ENCODE measurements around the gene OBSL1. TPM values are rescaled to one million over a fixed set of nuclear protein-coding genes. Genes with fewer than 3 reads are reported as not detected.

Gene OBSL1
- total RNA-seq, 1 experiment from 2014 or later: 1.3 TPM

GRCh38 chr2:219549619-219550018 lies 21.7 kb downstream of the OBSL1 start:
- no peak for DNase-seq (ENCODE audit: low spot score)

- no peak for DNase-seq (ENCODE audit: low spot score)
Observed at GRCh38 chr2:219548990-219549389, 22.3 kb downstream of the OBSL1 start.

- no peak for DNase-seq (ENCODE audit: low spot score)
Observed at GRCh38 chr2:219547621-219548020, 23.7 kb downstream of the OBSL1 start.

- DNase-seq (ENCODE audit: low spot score): no peak
Observed at GRCh38 chr2:219545943-219546352, 25.4 kb downstream of the OBSL1 start.

- no peak for DNase-seq (ENCODE audit: low spot score)
Observed at GRCh38 chr2:219545295-219545942, 25.9 kb downstream of the OBSL1 start.

GRCh38 chr2:219544567-219544966 lies 26.8 kb downstream of the OBSL1 start:
- DNase-seq (ENCODE audit: low spot score): no peak

- peak; percentile 91 for DNase-seq (ENCODE audit: low spot score)
Observed at GRCh38 chr2:219543596-219544358, 27.6 kb downstream of the OBSL1 start, which contains the start of the genes CHPF and TMEM198. TSS of gene CHPF (minus strand) at chr2:219543809. CDS start at chr2:219543538, 271 bp downstream. TSS of gene TMEM198 (plus strand) at chr2:219544028. CDS start at chr2:219544728, 700 bp downstream.

GRCh38 chr2:219542931-219543595 lies 28.3 kb downstream of the OBSL1 start:
- DNase-seq (ENCODE audit: low spot score): peak; percentile 48

- peak; percentile 96 for DNase-seq (ENCODE audit: low spot score)
Observed at GRCh38 chr2:219541611-219542180, 29.6 kb downstream of the OBSL1 start.

GRCh38 chr2:219540784-219541504 lies 30.4 kb downstream of the OBSL1 start:
- no peak for DNase-seq (ENCODE audit: low spot score)

GRCh38 chr2:219539926-219540678 lies 31.2 kb downstream of the OBSL1 start:
- no peak for DNase-seq (ENCODE audit: low spot score)

- DNase-seq (ENCODE audit: low spot score): no peak
Observed at GRCh38 chr2:219538956-219539788, 32.2 kb downstream of the OBSL1 start.

GRCh38 chr2:219538504-219538951 lies 32.8 kb downstream of the OBSL1 start:
- DNase-seq (ENCODE audit: low spot score): no peak

- no peak for DNase-seq (ENCODE audit: low spot score)
Observed at GRCh38 chr2:219537657-219538488, 33.5 kb downstream of the OBSL1 start.

- no peak for DNase-seq (ENCODE audit: low spot score)
Observed at GRCh38 chr2:219536967-219537366, 34.4 kb downstream of the OBSL1 start.

GRCh38 chr2:219536425-219536824 lies 34.9 kb downstream of the OBSL1 start:
- DNase-seq (ENCODE audit: low spot score): no peak

- no peak for DNase-seq (ENCODE audit: low spot score)
Observed at GRCh38 chr2:219533930-219534661, 37.2 kb downstream of the OBSL1 start.

- DNase-seq (ENCODE audit: low spot score): no peak
Observed at GRCh38 chr2:219532378-219532649, 39.0 kb downstream of the OBSL1 start.

Measured in HT-29 (cell line).